SK-N-MC (cell line): ENCODE measurements around the gene FOXR1.
"Not testable (repeated sequence)": the region's sequence is repeated elsewhere in the genome, so short reads cannot be mapped to it uniquely, and the experiment has no call there.

ENCODE experiments used
- DNase-seq: peaks from one replicate; pipeline ENCODE4 v3.0.0-alpha.2; 2011; ENCODE audit warnings: low read depth, low spot score
- H3K27ac ChIP-seq: fragments of 200-600 bp; sonication (generic); 2 replicates; pipeline ENCODE4 v1.5.1; 2016; ENCODE audit warnings: mixed run types
- H3K36me3 ChIP-seq: fragments of 200-600 bp; sonication (generic); 2 replicates; pipeline ENCODE4 v1.6.1; 2017; ENCODE audit warnings: antibody characterized with exemption, low read length, mixed read lengths; ENCODE audit not compliant: insufficient read depth
- H3K4me3 ChIP-seq: fragments of 200-600 bp; sonication (generic); 2 replicates; pipeline ENCODE4 v1.5.1; 2016
- H3K9ac ChIP-seq: fragments of 200-600 bp; sonication (generic); 2 replicates; pipeline ENCODE4 v1.8.0; 2017; ENCODE audit warnings: mixed run types, mixed read lengths; ENCODE audit not compliant: insufficient read length
- H3K9me3 ChIP-seq: fragments of 200-600 bp; sonication (generic); 2 replicates; pipeline ENCODE4 v1.6.1; 2017; ENCODE audit warnings: low read depth, mild to moderate bottlenecking, antibody characterized with exemption, low read length, moderate library complexity, mixed read lengths
- EZH2 ChIP-seq: fragments of 200-600 bp; sonication (generic); IDR thresholded peaks from one replicate; pipeline ENCODE4 v1.6.1; 2017; ENCODE audit warnings: antibody characterized with exemption
- FOXP2 ChIP-seq: optimal IDR thresholded peaks from 2 replicates; pipeline ENCODE3; 2011; ENCODE audit warnings: mild to moderate bottlenecking, moderate library complexity; ENCODE audit not compliant: insufficient read depth; ENCODE audit errors: extremely low read length, control extremely low read depth
- POLR2AphosphoS5 ChIP-seq: IDR thresholded peaks from 2 replicates; pipeline ENCODE4 v1.6.1; 2012; ENCODE audit warnings: mild to moderate bottlenecking, low read depth, low read length, borderline replicate concordance

Gene FOXR1

GRCh38 chr11:118939404-118939915 is 32.1 kb upstream of the FOXR1 start:
- no peaks in the 10 kb centered on the region for H3K36me3 ChIP-seq
- H3K4me3 ChIP-seq: no peak overlapping the region
- no peaks in the 10 kb centered on the region for H3K9me3 ChIP-seq
- peak overlapping the region; percentile 82; the same call in 1 of the 2 replicates for H3K27ac ChIP-seq
- H3K9ac ChIP-seq: peak overlapping the region; percentile 39
- no peak for DNase-seq
- TF ChIP-seq FOXP2 (no peak), EZH2 (no peak), POLR2AphosphoS5 (no peak)

GRCh38 chr11:118939953-118940598 is 31.5 kb upstream of the FOXR1 start:
- no peaks in the 10 kb centered on the region for H3K36me3 ChIP-seq
- H3K27ac ChIP-seq: peak overlapping the region; percentile 82
- TF ChIP-seq POLR2AphosphoS5 (no peak; the same call in 1 of the 2 replicates), EZH2 (no peak), FOXP2 (no peak)
- H3K9ac ChIP-seq: peak overlapping the region; percentile 39
- H3K9me3 ChIP-seq: no peaks in the 10 kb centered on the region
- H3K4me3 ChIP-seq: peak overlapping the region; percentile 57
- no peak for DNase-seq

GRCh38 chr11:118947091-118947490 is 24.5 kb upstream of the FOXR1 start:
- no peak for DNase-seq
- H3K27ac ChIP-seq: no peak overlapping the region
- no peaks in the 10 kb centered on the region for H3K36me3 ChIP-seq
- TF ChIP-seq FOXP2 (no peak), POLR2AphosphoS5 (no peak), EZH2 (no peak)
- no peaks in the 10 kb centered on the region for H3K9me3 ChIP-seq
- H3K9ac ChIP-seq: no peak overlapping the region
- no peak overlapping the region for H3K4me3 ChIP-seq

- no peaks in the 10 kb centered on the region for H3K9me3 ChIP-seq
- no peaks in the 10 kb centered on the region for H3K36me3 ChIP-seq
- H3K4me3 ChIP-seq: no peak overlapping the region
- TF ChIP-seq FOXP2: no peak
- TF ChIP-seq POLR2AphosphoS5: no peak
- TF ChIP-seq EZH2: no peak
- no peak overlapping the region for H3K27ac ChIP-seq
- H3K9ac ChIP-seq: no peak overlapping the region
- DNase-seq: no peak
These were observed 23.6 kb upstream of the FOXR1 start for GRCh38 chr11:118948000-118948399.

- no peak for DNase-seq
- Histone ChIP-seq H3K4me3 (no peak overlapping the region), H3K27ac (no peak overlapping the region), H3K9me3 (no peaks in the 10 kb centered on the region), H3K9ac (no peak overlapping the region), H3K36me3 (no peaks in the 10 kb centered on the region)
- TF ChIP-seq FOXP2 (no peak), EZH2 (no peak), POLR2AphosphoS5 (no peak)
These were observed 18.3 kb upstream of the FOXR1 start for GRCh38 chr11:118953265-118953664.

- not testable (repeated sequence) for H3K9me3 ChIP-seq, DNase-seq, H3K4me3 ChIP-seq, H3K27ac ChIP-seq, H3K36me3 ChIP-seq, H3K9ac ChIP-seq
These were observed 17.6 kb upstream of the FOXR1 start for GRCh38 chr11:118953976-118954375.

GRCh38 chr11:118956094-118956846 is 15.3 kb upstream of the FOXR1 start, which contains the start of gene UPK2:
Gene UPK2 (plus strand): TSS chr11:118956298. CDS start chr11:118956351, 53 bp downstream.
- H3K9ac ChIP-seq: no peak within 1 kb of the TSS
- DNase-seq: no peak
- no peak within 1 kb of the TSS for H3K27ac ChIP-seq
- TF ChIP-seq FOXP2 (peak; percentile 35), POLR2AphosphoS5 (no peak)
- no peak within 1 kb of the TSS for H3K4me3 ChIP-seq
- H3K9me3 ChIP-seq: no peaks in the 10 kb centered on the region
- no peaks in the 10 kb centered on the region for H3K36me3 ChIP-seq

- no peaks in the 10 kb centered on the region for H3K36me3 ChIP-seq
- no peak overlapping the region for H3K4me3 ChIP-seq
- no peak overlapping the region for H3K9ac ChIP-seq
- no peak for DNase-seq
- TF ChIP-seq POLR2AphosphoS5: no peak
- TF ChIP-seq EZH2: no peak
- no peak for TF ChIP-seq FOXP2
- no peak overlapping the region for H3K27ac ChIP-seq
- no peaks in the 10 kb centered on the region for H3K9me3 ChIP-seq
These were observed 14.6 kb upstream of the FOXR1 start for GRCh38 chr11:118956847-118957469.

- Histone ChIP-seq H3K36me3 (no peaks in the 10 kb centered on the region), H3K4me3 (no peak overlapping the region), H3K9ac (no peak overlapping the region), H3K27ac (no peak overlapping the region), H3K9me3 (no peaks in the 10 kb centered on the region)
- no peak for DNase-seq
- TF ChIP-seq EZH2 (no peak), FOXP2 (no peak), POLR2AphosphoS5 (no peak)
These were observed 14.0 kb upstream of the FOXR1 start for GRCh38 chr11:118957549-118957948.
